Measurements from ENCODE around the gene LDLRAD1. TPM values are rescaled to one million over a fixed set of nuclear protein-coding genes. Genes with fewer than 3 reads are reported as not detected.

The LDLRAD1 gene
- total RNA-seq, 1 experiment from 2014 or later = not detected

Other genes with a start within 250 kb of the LDLRAD1 start
- gene NDC1, start 179.9 kb downstream of the LDLRAD1 start, total RNA-seq (2014; rRNA removed; shearing (Covaris generic)) = 72.1 and 89.1 TPM in 2 replicates
- gene YIPF1, start 128.4 kb downstream of the LDLRAD1 start, total RNA-seq (2014; rRNA removed; shearing (Covaris generic)) = 45.0 and 53.8 TPM in 2 replicates
- not detected in 2 replicates for gene DIO1, start 124.0 kb downstream of the LDLRAD1 start, total RNA-seq (2014; rRNA removed; shearing (Covaris generic))
- gene IFT25, start 72.5 kb downstream of the LDLRAD1 start, total RNA-seq (2014; rRNA removed; shearing (Covaris generic)) = 71.9 and 86.5 TPM in 2 replicates
- gene LRRC42, start 71.8 kb downstream of the LDLRAD1 start, total RNA-seq (2014; rRNA removed; shearing (Covaris generic)) = 56.6 and 64.3 TPM in 2 replicates
- 419 and 447 TPM in 2 replicates for gene TMEM59, start 35.0 kb upstream of the LDLRAD1 start, total RNA-seq (2014; rRNA removed; shearing (Covaris generic))
- gene TCEANC2, start 35.4 kb upstream of the LDLRAD1 start, total RNA-seq (2014; rRNA removed; shearing (Covaris generic)) = 2.8 and 3.9 TPM in 2 replicates
- gene CDCP2, start 134.8 kb upstream of the LDLRAD1 start, total RNA-seq (2014; rRNA removed; shearing (Covaris generic)) = not detected in 2 replicates
- 5.5 and 6.7 TPM in 2 replicates for gene CYB5RL, start 181.8 kb upstream of the LDLRAD1 start, total RNA-seq (2014; rRNA removed; shearing (Covaris generic))
- 156 and 204 TPM in 2 replicates for gene MRPL37, start 182.0 kb upstream of the LDLRAD1 start, total RNA-seq (2014; rRNA removed; shearing (Covaris generic))

Data from H4 (cell line).